HG02970 (cell line): ENCODE results near the gene ABCC4.
"Not testable (repeated sequence)": the region's sequence is repeated elsewhere in the genome, so short reads cannot be mapped to it uniquely, and the experiment has no call there.

Source experiments
- ATAC-seq: cut with Tn5 transposase; IDR thresholded peaks from one replicate; pipeline ENCODE4 v1.9.1; 2021; ENCODE audit warnings: mild to moderate bottlenecking, moderate library complexity, moderate number of reproducible peaks; ENCODE audit not compliant: unreplicated experiment, low FRiP score

The ABCC4 gene

DNA sequence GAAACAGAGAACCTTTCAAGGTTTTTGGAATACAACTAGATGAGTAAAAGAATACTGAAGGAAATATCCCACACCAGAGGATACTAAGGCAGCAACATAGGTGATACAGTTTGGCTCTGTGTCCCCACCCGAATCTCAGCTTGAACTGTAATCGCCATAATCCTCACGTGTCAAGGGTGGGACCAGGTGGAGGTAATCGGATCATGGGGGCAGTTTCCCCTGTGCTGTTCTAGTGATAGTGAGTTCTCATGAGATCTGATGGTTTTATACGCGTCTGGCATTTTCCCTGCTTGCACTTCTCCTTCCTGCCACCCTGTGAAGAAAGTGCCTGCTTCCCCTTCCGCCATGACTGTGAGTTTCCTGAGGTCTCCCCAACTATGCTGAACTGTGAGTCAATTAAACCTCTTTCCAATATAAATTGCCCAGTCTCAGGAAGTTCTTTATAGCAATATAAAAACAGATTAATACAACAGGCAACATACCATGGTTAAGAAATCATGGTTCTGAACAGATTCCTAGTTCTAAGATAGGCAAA, 97.0 kb downstream of the ABCC4 start:
- no peak for ATAC-seq

DNA sequence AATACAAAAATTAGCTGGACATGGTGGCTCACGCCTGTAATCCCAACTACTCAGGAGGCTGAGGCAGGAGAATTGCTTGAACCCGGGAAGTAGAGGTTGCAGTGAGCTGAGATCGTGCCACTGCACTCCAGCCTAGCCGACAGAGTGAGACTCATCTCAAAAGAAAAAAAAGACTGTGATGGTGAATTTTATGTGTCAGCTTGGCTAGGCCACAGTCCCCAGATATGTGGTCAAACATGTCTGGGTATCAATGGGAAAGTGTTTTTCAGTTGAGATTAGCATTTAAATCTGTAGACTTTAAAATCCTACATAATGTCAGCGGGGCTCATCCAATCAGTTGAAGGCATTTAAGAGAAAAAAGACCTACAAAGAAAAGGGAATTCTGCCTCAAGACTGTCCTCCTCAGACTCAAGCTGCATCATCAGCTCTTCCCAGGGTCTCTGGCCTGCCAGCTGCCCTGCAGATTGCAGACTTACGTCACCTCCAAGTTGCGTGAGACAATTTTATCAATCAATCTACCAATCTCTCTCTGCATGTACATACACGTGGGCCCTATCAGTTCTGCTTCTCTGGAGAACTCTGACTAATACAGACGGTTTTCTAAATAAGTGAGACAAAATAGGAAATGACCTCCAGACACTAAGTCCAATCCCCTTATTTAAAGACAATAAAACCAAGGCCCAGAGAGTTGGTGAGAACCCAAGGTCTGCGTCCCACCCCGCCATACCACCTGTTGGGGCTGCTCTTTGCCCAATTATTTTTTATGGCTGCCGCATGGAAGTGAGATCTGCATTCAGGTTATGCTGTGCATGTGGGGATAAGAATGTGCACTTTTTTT, 99.2 kb downstream of the ABCC4 start:
- no peak for ATAC-seq

DNA sequence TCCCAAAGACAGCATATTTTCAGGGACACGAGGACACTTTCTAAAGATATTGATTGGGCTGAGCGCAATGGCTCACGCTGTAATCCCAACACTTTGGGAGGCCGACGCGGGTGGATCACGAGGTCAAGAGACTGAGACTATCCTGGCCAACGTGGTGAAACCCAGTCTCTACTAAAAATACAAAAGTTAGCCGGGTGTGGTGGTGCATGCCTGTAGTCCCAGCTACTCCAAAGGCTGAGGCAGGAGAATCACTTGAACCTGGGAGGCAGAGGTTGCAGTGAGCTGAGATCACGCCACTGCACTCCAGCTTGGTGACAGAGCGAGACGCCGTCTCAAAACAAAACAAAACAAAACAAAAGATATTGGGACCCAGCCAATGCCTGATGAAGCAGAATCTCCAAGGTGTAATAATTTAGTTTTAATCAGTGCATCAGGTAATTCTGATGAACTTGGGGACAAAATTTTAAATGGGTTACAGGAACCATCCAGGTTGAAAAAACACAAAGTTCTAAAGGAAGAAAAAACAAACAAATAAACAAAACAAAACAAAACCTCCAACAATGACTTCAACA, 100.8 kb downstream of the ABCC4 start:
- not testable (repeated sequence) for ATAC-seq

DNA sequence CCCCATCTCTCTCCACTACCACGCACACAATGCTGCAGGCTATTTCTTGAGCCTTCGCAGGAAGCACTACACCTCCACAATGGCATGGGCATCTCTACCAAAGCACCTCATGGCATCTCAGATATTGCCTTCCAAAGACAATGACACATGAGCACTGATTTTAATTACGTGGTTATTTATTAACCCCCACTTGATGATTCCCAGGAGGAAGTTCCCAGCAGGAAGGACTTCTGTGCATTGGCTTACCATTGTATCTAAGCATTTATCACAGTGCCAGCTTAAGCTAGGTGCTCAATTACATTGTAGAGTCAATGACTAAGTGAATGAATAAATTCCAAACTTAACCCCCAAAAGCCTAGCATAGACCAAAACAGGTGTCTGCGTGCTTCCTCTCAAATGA, 101.4 kb downstream of the ABCC4 start:
- ATAC-seq = no peak

DNA sequence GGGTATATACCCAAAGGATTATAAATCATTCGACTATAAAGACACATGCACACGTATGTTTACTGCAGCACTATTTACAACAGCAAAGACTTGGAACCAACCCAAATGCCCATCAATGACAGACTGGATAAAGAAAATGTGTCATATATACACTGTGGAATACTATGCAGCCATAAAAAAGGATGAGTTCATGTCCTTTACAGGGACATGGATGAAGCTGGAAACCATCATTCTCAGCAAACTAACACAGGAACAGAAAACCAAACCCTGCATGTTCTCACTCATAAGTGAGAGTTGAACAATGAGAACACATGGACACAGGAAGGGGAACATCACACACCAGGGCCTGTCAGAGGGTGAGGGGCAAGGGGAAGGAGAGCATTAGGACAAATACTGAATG, 102.6 kb downstream of the ABCC4 start:
- not testable (repeated sequence) for ATAC-seq

DNA sequence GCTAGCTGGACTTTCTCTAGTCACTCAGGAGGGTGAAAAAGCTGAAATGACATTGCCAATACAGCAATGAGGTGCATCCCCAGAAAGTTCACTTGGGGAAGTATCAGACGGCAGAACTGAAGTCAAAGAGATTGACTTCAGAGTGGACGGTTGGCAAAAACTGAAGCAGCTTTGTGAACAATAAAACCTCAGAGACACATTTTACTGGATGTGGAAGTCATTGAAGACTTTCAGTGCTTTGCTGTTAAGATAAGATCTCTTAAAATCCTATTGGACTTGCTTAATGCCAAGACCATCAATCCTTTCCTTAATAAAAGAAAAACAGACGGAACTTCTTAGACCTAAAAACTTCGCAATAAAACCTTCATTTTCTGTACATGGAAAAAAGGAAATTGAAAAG, 103.7 kb downstream of the ABCC4 start:
- no peak for ATAC-seq

DNA sequence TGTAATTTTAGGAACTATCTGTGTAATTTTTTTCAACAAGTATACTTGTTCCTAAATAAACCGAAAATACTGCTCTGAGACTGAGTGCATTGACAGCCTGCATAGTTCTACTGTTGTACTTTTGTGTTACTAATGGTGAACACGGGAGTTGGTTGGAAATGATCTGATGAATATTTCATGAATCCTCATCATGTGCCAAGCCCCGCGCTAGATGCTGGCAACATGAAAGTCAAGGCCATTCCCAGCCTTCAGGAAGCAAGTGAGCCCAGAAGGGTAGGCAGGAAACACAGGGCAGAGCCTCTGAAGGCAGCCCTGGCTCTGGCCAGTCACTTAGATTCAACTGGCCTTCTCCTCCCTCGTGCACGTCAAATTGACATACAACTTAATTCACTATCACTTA, 106.1 kb downstream of the ABCC4 start:
- no peak for ATAC-seq

DNA sequence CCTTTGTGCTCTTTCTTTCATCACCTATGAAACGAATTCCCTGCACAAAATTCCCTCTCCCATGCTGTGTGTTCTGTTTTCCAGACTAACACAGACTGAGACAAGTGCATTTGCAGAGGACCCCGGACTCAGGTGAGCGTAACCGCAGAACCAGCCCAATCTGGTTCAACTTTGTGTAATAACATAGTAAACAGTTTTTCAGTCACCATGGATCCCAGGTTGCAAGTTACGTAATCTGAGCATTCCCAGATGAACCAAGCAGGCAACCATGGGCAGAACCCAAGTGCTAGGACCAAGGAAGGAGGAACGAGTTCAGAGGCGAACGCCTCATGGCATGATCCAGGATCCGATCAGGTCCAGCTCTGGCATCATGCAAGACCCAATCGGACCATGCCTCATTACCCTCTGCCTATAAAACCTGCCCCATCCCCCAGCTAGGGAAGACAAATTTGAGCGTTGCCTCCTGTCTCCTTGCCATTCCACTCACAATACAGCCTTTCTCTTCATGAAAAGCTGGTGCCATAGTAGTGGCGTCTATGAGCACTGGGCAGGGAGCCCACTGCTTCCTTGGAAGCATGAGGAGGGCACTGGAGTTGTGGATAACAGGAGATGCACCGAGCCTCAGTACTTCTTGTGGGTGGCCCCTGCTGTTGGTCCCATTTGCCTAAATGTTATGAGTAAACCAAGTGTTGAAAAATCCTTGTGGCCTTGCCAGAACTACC, 107.6 kb downstream of the ABCC4 start:
- ATAC-seq = no peak

DNA sequence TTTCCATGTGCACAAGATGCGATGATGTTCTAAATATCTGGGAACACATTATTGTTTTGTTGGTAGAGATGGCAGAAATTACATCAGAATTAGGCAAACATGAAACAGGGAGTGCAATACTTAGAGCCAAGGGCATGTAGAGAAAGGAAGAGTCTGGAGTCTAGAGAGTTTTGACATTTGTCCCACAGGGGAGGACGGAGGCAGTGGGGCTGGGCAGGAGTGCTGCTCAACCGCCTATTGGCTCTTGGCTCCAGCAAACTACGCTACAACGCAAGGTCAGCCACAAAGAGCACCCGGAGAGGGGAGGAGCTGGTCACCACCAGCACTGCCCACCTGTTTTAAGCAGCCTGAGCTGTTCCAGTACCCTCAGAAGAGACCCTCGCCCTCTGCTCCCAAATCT, 108.3 kb downstream of the ABCC4 start:
- ATAC-seq = no peak

DNA sequence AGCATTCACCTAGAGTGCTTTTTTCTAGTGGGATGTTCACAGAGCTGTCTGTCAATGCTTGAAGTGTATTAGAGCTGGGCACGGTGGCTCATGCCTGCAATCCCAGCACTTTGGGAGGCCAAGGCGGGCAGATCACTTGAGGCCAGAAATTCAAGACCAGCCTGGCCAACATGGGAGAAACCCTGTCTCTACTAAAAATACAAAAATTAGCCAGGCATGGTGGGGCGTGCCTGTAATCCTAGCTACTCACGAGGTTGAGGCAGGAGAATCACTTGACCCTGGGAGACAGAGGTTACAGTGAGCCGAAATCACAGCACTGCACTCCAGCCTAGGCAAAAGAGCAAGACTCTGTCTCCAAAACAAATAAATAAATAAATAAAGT, 108.7 kb downstream of the ABCC4 start:
- ATAC-seq = not testable (repeated sequence)

DNA sequence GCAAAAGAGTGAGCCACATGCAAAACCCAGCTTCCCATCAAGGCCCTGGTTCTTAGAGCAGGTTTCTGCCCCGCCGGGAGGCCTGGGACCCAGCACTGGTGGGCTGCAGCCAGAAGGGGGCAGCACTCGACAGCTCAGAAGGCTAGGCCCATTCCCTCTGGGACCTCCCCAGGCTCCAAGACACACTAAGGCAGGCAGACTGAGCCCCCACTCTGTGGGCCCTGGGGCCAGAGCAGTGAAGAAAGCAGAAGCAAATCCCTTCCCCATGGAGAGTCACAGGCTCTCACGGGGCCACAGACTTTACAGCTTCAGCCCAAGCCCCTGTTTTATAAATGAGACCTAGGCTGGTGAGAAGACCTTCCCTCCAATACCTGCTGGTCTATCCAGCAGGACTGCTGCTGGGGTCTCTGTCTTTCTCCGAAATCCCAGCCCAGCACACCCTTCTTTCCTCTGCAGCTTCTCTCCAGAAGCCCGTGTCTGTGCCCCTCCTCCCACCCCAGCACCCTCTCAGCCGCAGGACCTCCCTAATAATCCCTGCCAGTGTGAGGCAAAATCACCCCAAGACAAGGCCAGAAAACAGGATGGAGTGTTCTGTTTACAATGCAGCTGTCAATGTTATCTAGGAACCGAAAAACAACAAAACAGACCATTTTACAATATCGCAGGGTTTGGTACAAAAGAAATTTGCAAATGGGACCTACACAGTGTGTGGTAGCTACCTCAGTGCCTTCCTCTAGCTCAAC, 109.3 kb downstream of the ABCC4 start:
- peak; percentile 75 for ATAC-seq

DNA sequence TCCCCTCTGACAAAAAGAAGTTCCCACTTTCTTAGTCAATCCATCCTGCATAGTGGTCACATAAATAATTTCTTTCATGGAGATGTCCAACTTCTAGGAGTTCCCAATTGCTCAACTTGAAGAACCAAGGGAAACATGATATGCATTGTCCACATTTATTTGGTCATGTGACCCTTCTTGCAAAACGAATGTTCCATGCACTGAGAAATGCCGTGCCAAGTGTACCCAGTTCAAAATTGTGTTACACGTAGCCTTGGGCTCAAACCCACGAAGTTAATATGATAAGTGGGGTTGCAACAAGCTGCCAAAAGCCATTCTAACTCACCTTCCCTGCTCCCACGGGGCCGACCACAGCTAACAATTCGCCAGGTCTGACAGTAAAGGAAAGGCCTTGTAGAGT, 113.1 kb downstream of the ABCC4 start:
- no peak for ATAC-seq

DNA sequence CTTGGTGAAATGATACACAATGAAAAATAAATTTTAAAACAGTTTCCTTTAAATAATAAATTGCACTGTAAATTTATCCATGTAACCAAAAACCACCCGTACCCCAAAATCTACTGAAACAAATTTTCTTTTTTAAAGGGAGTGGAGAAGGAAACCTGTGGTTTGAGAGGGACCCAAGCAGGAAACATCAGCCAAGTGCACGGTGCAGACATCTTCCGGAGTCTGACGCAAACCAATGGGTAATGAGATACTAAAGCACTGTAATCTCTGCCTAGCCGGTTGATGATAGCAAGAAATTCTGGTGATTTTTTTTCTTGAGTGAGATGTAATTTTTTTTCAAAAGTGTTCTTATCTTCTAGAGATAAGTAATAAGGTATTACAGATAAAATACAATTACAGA, 115.4 kb downstream of the ABCC4 start:
- ATAC-seq = no peak

DNA sequence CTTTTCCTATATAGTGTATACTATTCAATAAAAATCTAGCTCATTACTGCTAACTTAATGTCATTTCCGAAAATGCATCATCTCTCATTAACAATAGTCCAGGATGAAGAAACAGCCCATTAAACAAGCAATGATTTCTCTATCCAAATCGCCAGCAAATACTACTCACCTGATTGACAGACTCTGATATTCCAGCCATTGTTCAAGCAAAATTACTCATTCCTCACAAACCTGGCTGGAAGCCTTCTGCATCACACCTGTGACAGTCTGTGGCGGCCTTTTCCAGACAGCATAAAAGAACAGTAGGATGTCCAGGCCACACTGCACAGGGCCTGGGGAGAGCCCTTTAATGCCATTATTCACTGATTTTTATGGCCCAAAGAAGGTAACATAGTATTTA, 115.9 kb downstream of the ABCC4 start:
- ATAC-seq = no peak

DNA sequence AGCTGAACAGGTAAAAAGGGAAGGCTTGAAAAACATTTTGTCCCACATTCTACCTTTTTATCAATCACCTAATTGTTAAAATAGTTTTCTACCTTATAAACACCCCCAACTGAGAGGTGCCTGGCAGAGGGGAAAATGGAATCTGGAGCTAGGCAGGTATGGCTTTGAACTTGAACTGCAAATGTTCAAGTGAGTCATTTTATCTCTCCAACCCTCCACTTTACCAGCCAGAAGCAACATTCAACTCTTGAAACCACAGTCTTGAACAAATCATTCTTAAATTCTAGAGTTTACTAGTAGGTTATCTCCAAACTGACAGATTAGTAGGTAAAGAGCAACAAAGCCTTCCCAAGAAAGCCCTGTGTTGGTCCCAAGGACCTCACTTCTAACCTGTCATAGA, 116.9 kb downstream of the ABCC4 start:
- no peak for ATAC-seq

DNA sequence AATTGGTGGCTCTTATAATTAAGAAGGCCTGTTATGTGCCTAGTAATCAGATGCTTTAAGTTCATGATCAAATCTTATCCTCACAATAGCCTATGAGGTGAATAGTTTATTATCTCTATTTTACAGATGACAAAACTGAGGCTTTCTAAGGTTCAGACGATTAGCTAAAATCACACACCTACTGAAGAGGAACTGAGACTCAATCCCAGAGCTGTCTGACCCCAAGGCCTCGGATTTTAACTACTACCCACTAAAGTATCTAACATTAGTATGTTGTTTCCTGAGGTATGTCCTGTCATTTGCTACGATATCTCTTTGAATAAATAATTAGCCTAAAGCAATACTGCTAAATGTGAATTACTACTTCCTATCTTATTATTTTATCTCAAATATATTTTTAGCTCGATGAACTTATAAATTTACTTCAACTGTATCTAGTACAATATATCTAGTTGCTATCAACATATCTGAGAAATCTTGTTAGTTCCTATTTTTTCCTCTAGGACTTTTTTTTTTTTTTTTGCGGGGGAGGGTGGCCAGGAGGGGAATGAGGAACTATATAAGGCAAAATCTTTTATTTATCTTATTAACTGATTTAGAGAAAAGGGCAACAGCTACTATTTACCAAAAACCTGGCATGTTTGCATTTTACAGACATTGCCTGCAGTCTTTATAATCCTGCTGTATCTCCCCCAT, 118.5 kb downstream of the ABCC4 start:
- ATAC-seq = no peak

DNA sequence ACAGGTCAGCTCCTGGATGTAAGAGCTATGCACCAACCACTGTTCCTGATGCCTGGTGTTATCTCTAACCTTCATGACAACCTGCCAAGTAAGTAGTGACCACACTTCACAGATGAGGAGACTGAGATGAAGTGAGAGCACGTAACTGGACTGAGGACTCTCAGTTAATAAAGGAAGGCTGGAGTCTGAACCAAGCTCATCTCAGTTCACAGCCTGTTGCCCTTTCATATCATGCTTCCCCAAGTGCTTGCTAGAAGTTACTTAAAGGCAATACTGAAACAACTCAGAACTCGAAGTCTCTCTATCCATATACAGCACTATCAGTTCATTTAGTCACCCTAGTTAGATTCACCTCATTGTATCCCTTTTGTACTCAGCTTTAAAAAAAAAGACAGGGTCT, 119.7 kb downstream of the ABCC4 start:
- ATAC-seq = no peak

DNA sequence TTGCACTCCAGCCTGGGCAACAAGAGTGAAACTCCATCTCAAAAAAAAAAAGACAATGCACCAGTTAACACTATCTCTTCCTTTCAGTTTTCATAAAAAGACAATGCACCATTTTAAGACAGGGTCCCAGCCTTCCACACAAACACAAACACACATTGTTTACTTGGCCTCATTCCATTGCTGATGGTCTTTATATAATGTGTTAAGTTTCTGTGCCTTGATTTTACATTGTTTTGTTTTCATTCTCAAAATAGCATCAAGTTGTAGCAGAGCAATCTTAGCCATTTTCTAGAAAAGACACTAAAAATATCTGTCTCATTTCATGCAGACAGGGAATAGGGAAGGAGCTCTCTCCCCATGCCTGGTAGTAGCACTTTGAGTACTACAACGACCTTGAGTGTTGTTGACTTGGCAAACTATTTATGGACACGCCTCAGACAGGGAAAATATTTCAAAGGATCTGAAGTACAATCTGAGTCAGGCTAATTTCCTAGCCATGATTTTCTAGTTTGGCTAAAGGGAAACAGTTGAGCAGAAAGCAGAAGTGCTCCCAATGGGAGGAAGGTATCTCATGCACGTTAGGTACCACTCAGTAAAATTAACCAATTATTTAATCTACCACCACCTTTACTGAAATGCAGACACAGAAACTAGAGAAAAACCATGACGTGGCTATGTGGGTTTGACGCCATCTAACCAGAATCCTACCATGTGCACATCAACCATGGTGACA, 120.6 kb downstream of the ABCC4 start:
- ATAC-seq = no peak

DNA sequence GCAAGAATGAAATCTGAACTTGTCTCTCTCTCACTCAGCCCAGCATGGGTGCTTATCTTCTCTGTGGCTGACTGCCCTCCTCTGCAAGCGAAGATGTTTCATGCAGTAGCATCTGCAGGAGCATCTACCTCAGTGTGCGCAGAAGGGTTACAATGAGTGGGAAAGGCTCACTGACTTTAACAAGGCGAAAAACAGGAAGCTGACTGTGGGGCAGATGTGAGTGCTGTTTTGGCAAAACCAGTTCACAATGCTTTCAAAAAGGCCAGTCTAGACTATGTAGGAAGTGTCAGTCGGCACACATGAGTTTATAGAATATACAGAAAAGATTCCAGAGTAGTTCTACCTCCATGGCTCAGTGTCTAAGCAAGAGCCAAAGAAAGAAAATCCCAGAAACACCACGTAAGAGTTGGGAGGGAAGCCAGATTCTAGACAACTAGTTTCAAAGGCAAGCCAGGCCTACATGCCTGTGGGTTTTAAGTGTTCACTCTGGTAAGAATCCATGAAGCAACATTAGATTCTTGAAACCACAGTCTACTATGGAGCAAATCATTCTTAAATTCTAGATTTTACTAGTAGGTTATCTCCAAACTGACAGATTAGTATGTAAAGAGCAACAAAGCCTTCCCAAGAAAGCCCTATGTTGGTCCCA, 124.5 kb downstream of the ABCC4 start:
- ATAC-seq = no peak
